Measurements from ENCODE around the gene ST6GALNAC3.
"Not testable (repeated sequence)": the region's sequence is repeated elsewhere in the genome, so short reads cannot be mapped to it uniquely, and the experiment has no call there.

Gene ST6GALNAC3

GRCh38 chr1:76106251-76106650, 31.7 kb downstream of the ST6GALNAC3 start:
- Mint-ChIP-seq H3K4me1 (peaks cover 15% of the 10 kb centered on the region), H3K27ac (no peak overlapping the region), H3K36me3 (no peaks in the 10 kb centered on the region), H3K27me3 (no peaks in the 10 kb centered on the region), H3K9me3 (no peaks in the 10 kb centered on the region), H3K4me3 (no peak overlapping the region)
- CTCF ChIA-PET = no interaction called here
- no peak for DNase-seq

GRCh38 chr1:76106719-76107235, 32.2 kb downstream of the ST6GALNAC3 start:
- no peaks in the 10 kb centered on the region for H3K27me3 Mint-ChIP-seq
- H3K27ac Mint-ChIP-seq = no peak overlapping the region
- CTCF ChIA-PET = no interaction called here

GRCh38 chr1:76109404-76109803, 34.9 kb downstream of the ST6GALNAC3 start:
- H3K4me1 Mint-ChIP-seq = peaks cover 10% of the 10 kb centered on the region
- CTCF ChIA-PET = no interaction called here
- no peaks in the 10 kb centered on the region for H3K9me3 Mint-ChIP-seq
- H3K4me3 Mint-ChIP-seq = no peak overlapping the region
- H3K27ac Mint-ChIP-seq = no peak overlapping the region
- H3K36me3 Mint-ChIP-seq = no peaks in the 10 kb centered on the region
- DNase-seq = no peak
- no peaks in the 10 kb centered on the region for H3K27me3 Mint-ChIP-seq

More at GRCh38 chr1:76106719-76107235, 32.2 kb downstream of the ST6GALNAC3 start:
- no peaks in the 10 kb centered on the region for H3K9me3 Mint-ChIP-seq
- no peak for DNase-seq
- H3K4me1 Mint-ChIP-seq = peaks cover 15% of the 10 kb centered on the region
- no peak overlapping the region for H3K4me3 Mint-ChIP-seq
- H3K36me3 Mint-ChIP-seq = no peaks in the 10 kb centered on the region

- no peak for DNase-seq
- Mint-ChIP-seq H3K36me3 (no peaks in the 10 kb centered on the region), H3K27ac (no peak overlapping the region), H3K9me3 (peaks cover 1% of the 10 kb centered on the region), H3K4me3 (no peak overlapping the region), H3K4me1 (peaks cover 5% of the 10 kb centered on the region), H3K27me3 (no peaks in the 10 kb centered on the region)
- CTCF ChIA-PET = no interaction called here
These were observed 35.5 kb downstream of the ST6GALNAC3 start for GRCh38 chr1:76109901-76110560.

GRCh38 chr1:76110666-76111065, 36.1 kb downstream of the ST6GALNAC3 start:
- DNase-seq = no peak
- Mint-ChIP-seq H3K9me3 (peaks cover 1% of the 10 kb centered on the region), H3K36me3 (no peaks in the 10 kb centered on the region), H3K4me1 (no peaks in the 10 kb centered on the region), H3K27ac (no peak overlapping the region), H3K27me3 (no peaks in the 10 kb centered on the region), H3K4me3 (no peak overlapping the region)
- CTCF ChIA-PET = no interaction called here

- DNase-seq, H3K9me3 Mint-ChIP-seq, H3K4me3 Mint-ChIP-seq, H3K27me3 Mint-ChIP-seq, H3K36me3 Mint-ChIP-seq, H3K27ac Mint-ChIP-seq, H3K4me1 Mint-ChIP-seq, CTCF ChIA-PET: not testable (repeated sequence)
These were observed 37.8 kb downstream of the ST6GALNAC3 start for GRCh38 chr1:76112321-76112720.

- no peaks in the 10 kb centered on the region for H3K36me3 Mint-ChIP-seq
- H3K4me3 Mint-ChIP-seq = no peak overlapping the region
- CTCF ChIA-PET = no interaction called here
- no peak overlapping the region for H3K27ac Mint-ChIP-seq
- no peaks in the 10 kb centered on the region for H3K4me1 Mint-ChIP-seq
- DNase-seq = no peak
- no peaks in the 10 kb centered on the region for H3K27me3 Mint-ChIP-seq
- H3K9me3 Mint-ChIP-seq = peaks cover 1% of the 10 kb centered on the region
These were observed 38.9 kb downstream of the ST6GALNAC3 start for GRCh38 chr1:76113446-76113845.

- no peaks in the 10 kb centered on the region for H3K4me1 Mint-ChIP-seq
- no peak overlapping the region for H3K4me3 Mint-ChIP-seq
- CTCF ChIA-PET = no interaction called here
- no peak overlapping the region for H3K27ac Mint-ChIP-seq
- no peak for DNase-seq
- no peaks in the 10 kb centered on the region for H3K27me3 Mint-ChIP-seq
- no peaks in the 10 kb centered on the region for H3K36me3 Mint-ChIP-seq
- peaks cover 1% of the 10 kb centered on the region for H3K9me3 Mint-ChIP-seq
These were observed 40.6 kb downstream of the ST6GALNAC3 start for GRCh38 chr1:76115171-76115570.

GRCh38 chr1:76121850-76122249, 47.3 kb downstream of the ST6GALNAC3 start:
- CTCF ChIA-PET = no interaction called here
- H3K4me1 Mint-ChIP-seq = no peaks in the 10 kb centered on the region
- DNase-seq = no peak
- no peak overlapping the region for H3K4me3 Mint-ChIP-seq
- H3K27me3 Mint-ChIP-seq = no peaks in the 10 kb centered on the region
- no peaks in the 10 kb centered on the region for H3K36me3 Mint-ChIP-seq
- H3K9me3 Mint-ChIP-seq = no peaks in the 10 kb centered on the region
- H3K27ac Mint-ChIP-seq = no peak overlapping the region

- H3K27me3 Mint-ChIP-seq = no peaks in the 10 kb centered on the region
- CTCF ChIA-PET = no interaction called here
- no peaks in the 10 kb centered on the region for H3K9me3 Mint-ChIP-seq
- no peak overlapping the region for H3K4me3 Mint-ChIP-seq
- H3K4me1 Mint-ChIP-seq = no peaks in the 10 kb centered on the region
- DNase-seq = no peak
- H3K36me3 Mint-ChIP-seq = no peaks in the 10 kb centered on the region
- no peak overlapping the region for H3K27ac Mint-ChIP-seq
These were observed 47.7 kb downstream of the ST6GALNAC3 start for GRCh38 chr1:76122271-76122670.

- not testable (repeated sequence) for H3K27me3 Mint-ChIP-seq, H3K9me3 Mint-ChIP-seq, H3K27ac Mint-ChIP-seq, DNase-seq, H3K36me3 Mint-ChIP-seq, H3K4me1 Mint-ChIP-seq, H3K4me3 Mint-ChIP-seq
- CTCF ChIA-PET = interaction anchor here (0.6 kb wide), 1 partner anchor 558 kb away, joined by 3 read pairs; no protein-coding TSS in a partner anchor
These were observed 49.0 kb downstream of the ST6GALNAC3 start for GRCh38 chr1:76123411-76124064.

- Mint-ChIP-seq H3K27me3 (no peaks in the 10 kb centered on the region), H3K36me3 (no peaks in the 10 kb centered on the region), H3K4me1 (no peaks in the 10 kb centered on the region), H3K4me3 (no peak overlapping the region), H3K9me3 (no peaks in the 10 kb centered on the region), H3K27ac (no peak overlapping the region)
- CTCF ChIA-PET = no interaction called here
- no peak for DNase-seq
These were observed 49.6 kb downstream of the ST6GALNAC3 start for GRCh38 chr1:76124196-76124595.

- no peaks in the 10 kb centered on the region for H3K4me1 Mint-ChIP-seq
- no peak overlapping the region for H3K27ac Mint-ChIP-seq
- DNase-seq = no peak
- no peaks in the 10 kb centered on the region for H3K36me3 Mint-ChIP-seq
- CTCF ChIA-PET = no interaction called here
- H3K9me3 Mint-ChIP-seq = no peaks in the 10 kb centered on the region
- H3K27me3 Mint-ChIP-seq = no peaks in the 10 kb centered on the region
- H3K4me3 Mint-ChIP-seq = no peak overlapping the region
These were observed 51.1 kb downstream of the ST6GALNAC3 start for GRCh38 chr1:76125473-76126219.

- Mint-ChIP-seq H3K27ac (no peak overlapping the region), H3K9me3 (no peaks in the 10 kb centered on the region), H3K27me3 (no peaks in the 10 kb centered on the region), H3K4me3 (no peak overlapping the region), H3K4me1 (no peaks in the 10 kb centered on the region), H3K36me3 (no peaks in the 10 kb centered on the region)
- CTCF ChIA-PET = no interaction called here
- DNase-seq = no peak
These were observed 53.5 kb downstream of the ST6GALNAC3 start for GRCh38 chr1:76128096-76128495.

GRCh38 chr1:76129731-76130130, 55.2 kb downstream of the ST6GALNAC3 start:
- H3K4me3 Mint-ChIP-seq = no peak overlapping the region
- H3K4me1 Mint-ChIP-seq = no peaks in the 10 kb centered on the region
- DNase-seq = no peak
- no peaks in the 10 kb centered on the region for H3K36me3 Mint-ChIP-seq
- CTCF ChIA-PET = no interaction called here
- no peaks in the 10 kb centered on the region for H3K9me3 Mint-ChIP-seq
- H3K27ac Mint-ChIP-seq = no peak overlapping the region
- H3K27me3 Mint-ChIP-seq = no peaks in the 10 kb centered on the region
